ENCODE measurements around the gene METTL23.

METTL23 gene

DNA sequence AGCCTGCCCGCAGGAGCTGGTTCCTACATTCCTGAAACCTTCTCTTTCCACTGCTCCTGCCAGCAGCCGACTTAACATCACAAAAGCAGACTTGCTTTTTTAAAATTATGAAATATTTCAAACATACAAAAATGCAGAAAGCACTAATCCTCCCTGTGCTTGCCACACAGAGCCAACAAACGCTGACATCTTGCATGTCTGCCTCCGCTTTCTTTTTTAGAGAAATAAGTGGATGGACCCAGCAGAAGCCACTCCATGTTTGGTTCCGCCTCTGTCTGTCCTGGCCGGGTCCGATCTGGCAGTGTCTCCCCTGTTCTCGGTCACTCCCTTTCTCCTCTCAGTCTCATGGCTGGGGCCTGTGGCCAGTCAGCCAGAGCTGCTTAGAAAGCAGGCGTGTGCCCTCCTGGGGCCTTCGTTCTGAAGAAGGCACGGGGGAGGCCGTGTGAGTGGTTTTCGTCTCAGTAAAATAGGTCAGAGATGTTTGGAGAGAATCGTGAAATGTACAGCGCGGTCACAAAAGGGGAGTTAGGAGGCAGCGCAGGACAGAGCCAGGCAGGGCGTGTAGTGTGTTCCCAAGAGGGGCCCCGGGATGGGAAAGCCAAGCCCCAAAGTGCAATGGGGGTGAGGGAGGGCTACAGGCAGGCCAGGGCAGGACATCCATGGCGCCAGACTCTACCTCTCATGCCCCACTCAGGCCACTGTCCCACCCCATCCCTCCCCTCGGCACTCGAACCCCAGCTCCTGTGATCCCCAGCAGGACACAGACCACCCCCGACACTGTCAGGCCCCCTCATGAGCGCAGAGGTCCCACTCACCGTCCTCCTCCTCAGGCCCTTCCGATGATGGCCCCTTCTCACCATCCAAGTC lies 39.1 kb upstream of the METTL23 start:
- DNase-seq: no peak
- no peaks in the 10 kb centered on the region for H3K36me3 ChIP-seq (replicated peaks; ENCODE audit: insufficient read depth, low read length)
- H3K9me3 ChIP-seq (replicated peaks; ENCODE audit: insufficient read depth, low read length): no peaks in the 10 kb centered on the region

DNA sequence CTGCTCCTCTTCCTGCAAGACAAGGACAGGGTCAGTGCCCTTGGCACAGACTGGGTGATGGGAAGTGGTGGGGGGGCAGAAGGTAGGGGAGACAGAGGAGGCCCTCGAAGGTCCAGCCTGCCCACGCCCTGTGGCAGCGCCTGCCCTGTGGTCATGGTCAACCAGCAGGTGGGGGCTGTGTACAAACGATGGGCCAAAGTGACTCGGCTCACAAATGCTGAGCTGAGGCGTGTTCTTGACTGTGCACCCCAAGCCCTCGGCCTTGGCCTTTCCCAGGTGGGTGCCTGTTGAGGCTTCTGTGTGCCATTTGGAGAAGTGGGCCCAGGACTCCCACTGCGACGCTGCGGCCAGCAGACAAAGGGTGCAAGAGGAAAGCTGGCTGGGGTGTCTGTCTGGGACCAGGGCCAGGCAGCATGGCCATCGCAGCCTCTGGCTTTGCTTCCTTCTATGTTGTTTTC lies 38.4 kb upstream of the METTL23 start:
- no peaks in the 10 kb centered on the region for H3K79me2 ChIP-seq (ENCODE audit: low read length)
- DNase-seq: no peak

More for the DNA sequence above, 39.1 kb upstream of the METTL23 start:
- Histone ChIP-seq H3F3A (ENCODE audit: insufficient read depth, low read length) (no peaks in the 10 kb centered on the region), H2AFZ (ENCODE audit: low read length) (no peak overlapping the region), H3K79me2 (ENCODE audit: low read length) (no peaks in the 10 kb centered on the region), H3K9ac (ENCODE audit: low read length) (no peak overlapping the region), H3K4me2 (ENCODE audit: low read depth, low read length) (no peak overlapping the region), H3K4me3 (ENCODE audit: low read length) (no peak overlapping the region), H3K27me3 (replicated peaks; ENCODE audit: insufficient read depth, low read length) (peaks cover 22% of the 10 kb centered on the region), H4K20me1 (ENCODE audit: insufficient read depth, low read length) (no peaks in the 10 kb centered on the region), H3K27ac (ENCODE audit: low read length) (no peak overlapping the region), H3K9me2 (replicated peaks; ENCODE audit: insufficient read depth, low read length) (no peaks in the 10 kb centered on the region), H3K4me1 (ENCODE audit: low read length) (no peaks in the 10 kb centered on the region)
- TF ChIP-seq EZH2phosphoT487 (IDR thresholded peaks at IDR 0.05; ENCODE audit: low read length) (no peak), EZH2 (optimal IDR thresholded peaks at IDR 0.05; ENCODE audit: low read depth, low read length) (no peak)
- TF ChIP-seq, protein P1, sequence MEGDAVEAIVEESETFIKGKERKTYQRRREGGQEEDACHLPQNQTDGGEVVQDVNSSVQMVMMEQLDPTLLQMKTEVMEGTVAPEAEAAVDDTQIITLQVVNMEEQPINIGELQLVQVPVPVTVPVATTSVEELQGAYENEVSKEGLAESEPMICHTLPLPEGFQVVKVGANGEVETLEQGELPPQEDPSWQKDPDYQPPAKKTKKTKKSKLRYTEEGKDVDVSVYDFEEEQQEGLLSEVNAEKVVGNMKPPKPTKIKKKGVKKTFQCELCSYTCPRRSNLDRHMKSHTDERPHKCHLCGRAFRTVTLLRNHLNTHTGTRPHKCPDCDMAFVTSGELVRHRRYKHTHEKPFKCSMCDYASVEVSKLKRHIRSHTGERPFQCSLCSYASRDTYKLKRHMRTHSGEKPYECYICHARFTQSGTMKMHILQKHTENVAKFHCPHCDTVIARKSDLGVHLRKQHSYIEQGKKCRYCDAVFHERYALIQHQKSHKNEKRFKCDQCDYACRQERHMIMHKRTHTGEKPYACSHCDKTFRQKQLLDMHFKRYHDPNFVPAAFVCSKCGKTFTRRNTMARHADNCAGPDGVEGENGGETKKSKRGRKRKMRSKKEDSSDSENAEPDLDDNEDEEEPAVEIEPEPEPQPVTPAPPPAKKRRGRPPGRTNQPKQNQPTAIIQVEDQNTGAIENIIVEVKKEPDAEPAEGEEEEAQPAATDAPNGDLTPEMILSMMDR (IDR thresholded peaks at IDR 0.05; ENCODE audit: low read length): no peak

DNA sequence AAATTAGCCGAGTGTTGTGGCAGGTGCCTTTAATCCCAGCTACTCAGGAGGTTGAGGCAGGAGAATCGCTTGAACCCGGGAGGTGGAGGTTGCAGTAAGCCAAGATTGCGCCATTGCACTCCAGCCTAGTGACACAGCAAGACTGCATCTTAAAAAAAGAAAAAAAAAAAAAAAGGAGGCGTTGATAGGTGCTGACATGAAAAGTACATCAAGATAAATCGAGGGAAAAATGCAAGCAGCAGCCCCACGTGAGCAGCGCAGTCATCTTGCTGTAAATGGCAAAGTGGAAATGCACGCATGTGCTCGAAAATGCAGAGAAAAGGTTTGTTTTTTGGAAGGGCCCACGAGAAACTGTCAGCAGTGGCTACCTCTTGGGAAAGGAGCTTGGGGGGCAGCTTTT lies 36.8 kb upstream of the METTL23 start:
- no peaks in the 10 kb centered on the region for H3K36me3 ChIP-seq (replicated peaks; ENCODE audit: insufficient read depth, low read length)
- H2AFZ ChIP-seq (ENCODE audit: low read length): no peak overlapping the region
- no peak for DNase-seq
- H3K9me2 ChIP-seq (replicated peaks; ENCODE audit: insufficient read depth, low read length): no peaks in the 10 kb centered on the region
- no peaks in the 10 kb centered on the region for H4K20me1 ChIP-seq (ENCODE audit: insufficient read depth, low read length)
- no peak overlapping the region for H3K4me3 ChIP-seq (ENCODE audit: low read length)
- H3F3A ChIP-seq (ENCODE audit: insufficient read depth, low read length): 0 out of 2 replicates have a peak, but pooled peaks cover 6% of the 10 kb centered on the region
- peaks cover 22% of the 10 kb centered on the region for H3K27me3 ChIP-seq (replicated peaks; ENCODE audit: insufficient read depth, low read length)
- H3K4me2 ChIP-seq (ENCODE audit: low read depth, low read length): no peak overlapping the region
- no peak overlapping the region for H3K27ac ChIP-seq (ENCODE audit: low read length)
- no peaks in the 10 kb centered on the region for H3K4me1 ChIP-seq (ENCODE audit: low read length)
- no peak overlapping the region for H3K9ac ChIP-seq (ENCODE audit: low read length)
- no peaks in the 10 kb centered on the region for H3K9me3 ChIP-seq (replicated peaks; ENCODE audit: insufficient read depth, low read length)
- H3K79me2 ChIP-seq (ENCODE audit: low read length): no peaks in the 10 kb centered on the region
- TF ChIP-seq EZH2 (optimal IDR thresholded peaks at IDR 0.05; ENCODE audit: low read depth, low read length) (no peak), EZH2phosphoT487 (IDR thresholded peaks at IDR 0.05; ENCODE audit: low read length) (no peak)
- TF ChIP-seq, protein P1 (IDR thresholded peaks at IDR 0.05; ENCODE audit: low read length): no peak

More for the DNA sequence above, 38.4 kb upstream of the METTL23 start:
- H3K4me1 ChIP-seq (ENCODE audit: low read length): no peaks in the 10 kb centered on the region
- TF ChIP-seq, protein P1 (IDR thresholded peaks at IDR 0.05; ENCODE audit: low read length): no peak
- TF ChIP-seq EZH2phosphoT487 (IDR thresholded peaks at IDR 0.05; ENCODE audit: low read length) (no peak), EZH2 (optimal IDR thresholded peaks at IDR 0.05; ENCODE audit: low read depth, low read length) (no peak)
- no peak overlapping the region for H3K4me2 ChIP-seq (ENCODE audit: low read depth, low read length)
- no peaks in the 10 kb centered on the region for H3K36me3 ChIP-seq (replicated peaks; ENCODE audit: insufficient read depth, low read length)
- no peaks in the 10 kb centered on the region for H3F3A ChIP-seq (ENCODE audit: insufficient read depth, low read length)
- no peaks in the 10 kb centered on the region for H3K9me3 ChIP-seq (replicated peaks; ENCODE audit: insufficient read depth, low read length)
- H4K20me1 ChIP-seq (ENCODE audit: insufficient read depth, low read length): no peaks in the 10 kb centered on the region
- H3K9ac ChIP-seq (ENCODE audit: low read length): no peak overlapping the region
- H3K4me3 ChIP-seq (ENCODE audit: low read length): no peak overlapping the region
- no peaks in the 10 kb centered on the region for H3K9me2 ChIP-seq (replicated peaks; ENCODE audit: insufficient read depth, low read length)
- H3K27me3 ChIP-seq (replicated peaks; ENCODE audit: insufficient read depth, low read length): peaks cover 22% of the 10 kb centered on the region
- H2AFZ ChIP-seq (ENCODE audit: low read length): no peak overlapping the region
- no peak overlapping the region for H3K27ac ChIP-seq (ENCODE audit: low read length)

Data from MM.1S (cell line).